Gastrocnemius medialis (tissue), 4 donors: Measurements from ENCODE around the gene EZR. TPM values are rescaled to one million over a fixed set of nuclear protein-coding genes. Genes with fewer than 3 reads are reported as not detected.
"Not testable (repeated sequence)": the region's sequence is repeated elsewhere in the genome, so short reads cannot be mapped to it uniquely, and the experiment has no call there.

ENCODE experiments used
- ATAC-seq, 2 donors: fragments of 150-250 bp; one replicate each; pipeline ENCODE4 v1.9.1; 2016
- DNase-seq, 2 donors: peaks; one replicate each; pipeline ENCODE4 v3.0.0-alpha.2; 2019
- H3K27ac ChIP-seq, 4 donors: fragments of 200-600 bp; sonication (generic); 1 replicate in 1 of 4; 2 replicates in 3 of 4; pipeline ENCODE4 v1.5.1; 2016 to 2018; ENCODE audit warnings: mild to moderate bottlenecking in 2 of 4, moderate library complexity in 1 of 4
- H3K27me3 ChIP-seq, 3 donors: fragments of 200-600 bp; sonication (generic) in 2 of 3; 1 replicate in 1 of 3; 2 replicates in 2 of 3; pipeline versions ENCODE4 v1.5.1 to v1.6.0; 2016 to 2019; ENCODE audit warnings: mild to moderate bottlenecking in 1 of 3, moderate library complexity in 1 of 3
- H3K36me3 ChIP-seq, 2 donors: fragments of 200-600 bp; sonication (generic) in 1 of 2; one replicate each; pipeline ENCODE4 v1.5.1; 2017 to 2018
- H3K4me1 ChIP-seq, 2 donors: fragments of 200-600 bp; sonication (generic) in 1 of 2; one replicate each; pipeline ENCODE4 v1.5.1; 2016 to 2017; ENCODE audit warnings: mild to moderate bottlenecking in 2 of 2
- H3K4me3 ChIP-seq, 4 donors: fragments of 200-600 bp; sonication (generic) in 3 of 4; 1 replicate in 1 of 4; 2 replicates in 3 of 4; pipeline ENCODE4 v1.5.1; 2016 to 2019; ENCODE audit warnings: mild to moderate bottlenecking in 2 of 4
- H3K9me3 ChIP-seq, 3 donors: fragments of 200-600 bp; sonication (generic) in 2 of 3; 1 replicate in 1 of 3; 2 replicates in 2 of 3; pipeline ENCODE4 v1.5.1; 2016 to 2019
- CTCF ChIP-seq, 5 experiments: fragments of 450-650 bp in 3 of 5; fragments of 200-600 bp in 2 of 5; sonication (generic) in 2 of 5; IDR thresholded peaks in 4 of 5; conservative IDR thresholded peaks in 1 of 5; 1 replicate in 4 of 5; 2 replicates in 1 of 5; pipeline ENCODE4 v1.5.1; 2016 to 2019; ENCODE audit warnings: antibody characterized with exemption in 5 of 5, mild to moderate bottlenecking in 3 of 5, moderate library complexity in 3 of 5
- POLR2A ChIP-seq, 2 donors: fragments of 450-650 bp; IDR thresholded peaks; one replicate each; pipeline ENCODE4 v1.6.1; 2017; ENCODE audit warnings: antibody characterized with exemption in 2 of 2, mild to moderate bottlenecking in 2 of 2, moderate library complexity in 2 of 2
- in situ Hi-C, 4 donors: fragments of 200-750 bp; cut with MboI; loops; one replicate each; pipeline versions ENCODE4 v1.15.0 to v1.8.0; 2017; ENCODE audit warnings: low sequenced_read_pairs in 4 of 4
- intact Hi-C: fragments of 100-400 bp; cut with DNase I; formaldehyde crosslinking; loops from one replicate; pipeline ENCODE4 v1.15.1; 2023; ENCODE audit warnings: low total_unique reads
- total RNA-seq, 4 donors: library from RNA; depleted of rRNA; stranded (reverse); fragments of >200 nt; gene quantifications; one replicate each; pipeline versions ENCODE4 v1.1.0 to v1.2.3, GENCODE V29; 2016

EZR gene
- total RNA-seq, 4 donors from 2014 or later = 18.1 to 54.1 (median 33.6) TPM

DNA sequence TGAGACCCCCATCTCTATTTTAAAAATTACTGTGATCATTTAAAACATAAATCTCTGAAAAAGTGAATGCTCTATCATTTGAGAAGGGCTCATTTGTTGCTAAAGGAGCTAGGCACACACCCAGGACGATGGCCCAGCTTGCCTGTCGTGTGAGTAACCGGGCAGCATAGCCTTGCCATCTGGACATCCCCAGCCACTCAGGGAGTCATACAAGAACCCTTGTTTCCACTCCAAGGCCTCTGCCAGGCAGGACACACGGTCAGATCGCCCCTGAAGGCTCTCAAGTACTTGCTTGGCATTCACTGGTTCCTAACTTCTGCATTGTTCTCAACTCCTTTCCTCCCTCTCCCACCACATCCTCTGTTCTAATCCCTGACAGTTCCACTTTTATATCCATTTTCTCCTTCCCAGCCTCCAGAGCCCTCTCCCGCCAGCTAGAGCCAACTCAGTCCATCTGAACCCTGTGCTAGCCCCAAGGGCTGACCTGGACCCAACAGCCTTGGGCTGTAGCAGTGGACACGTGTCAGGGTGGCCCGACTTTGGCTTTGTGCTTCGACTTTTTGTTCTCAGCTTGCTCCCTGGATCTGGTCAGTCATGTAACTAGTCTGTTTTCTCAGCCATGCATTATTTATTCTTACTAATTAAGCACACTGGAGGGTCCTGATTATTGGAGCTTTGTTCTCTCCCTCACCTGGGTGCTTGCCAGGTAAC lies 15.7 kb upstream of the EZR start:
- H3K27me3 ChIP-seq = no peaks in the 10 kb centered on the region
- DNase-seq = no peak
- no peaks in the 10 kb centered on the region for H3K36me3 ChIP-seq
- no peak overlapping the region for H3K27ac ChIP-seq
- no peak for ATAC-seq
- no peaks in the 10 kb centered on the region for H3K4me1 ChIP-seq
- TF ChIP-seq POLR2A (IDR thresholded peaks at IDR 0.05) (no peak), CTCF (IDR thresholded peaks at IDR 0.05 in 4 of 5, conservative IDR thresholded peaks at IDR 0.05 in 1 of 5) (no peak)
- H3K4me3 ChIP-seq = no peak overlapping the region
- intact Hi-C loops = no loop called here
- in situ Hi-C loops = no loop called here
- H3K9me3 ChIP-seq = no peaks in the 10 kb centered on the region

GRCh38 chr6:158832807-158833206 lies 13.6 kb upstream of the EZR start:
- in situ Hi-C loops = not testable (repeated sequence)

GRCh38 chr6:158832026-158832425 lies 12.9 kb upstream of the EZR start:
- H3K27ac ChIP-seq = no peak overlapping the region
- H3K4me3 ChIP-seq = no peak overlapping the region
- ATAC-seq = no peak
- no peaks in the 10 kb centered on the region for H3K27me3 ChIP-seq
- H3K4me1 ChIP-seq = no peaks in the 10 kb centered on the region
- no peaks in the 10 kb centered on the region for H3K9me3 ChIP-seq
- DNase-seq = no peak
- TF ChIP-seq CTCF (IDR thresholded peaks at IDR 0.05 in 4 of 5, conservative IDR thresholded peaks at IDR 0.05 in 1 of 5) (no peak), POLR2A (IDR thresholded peaks at IDR 0.05) (no peak)
- no peaks in the 10 kb centered on the region for H3K36me3 ChIP-seq
- intact Hi-C loops (no loop called here), in situ Hi-C loops (no loop called here)

More at GRCh38 chr6:158832807-158833206, 13.6 kb upstream of the EZR start:
- H3K4me3 ChIP-seq, H3K9me3 ChIP-seq, intact Hi-C loops, H3K27ac ChIP-seq, H3K36me3 ChIP-seq, H3K27me3 ChIP-seq, DNase-seq, ATAC-seq, H3K4me1 ChIP-seq: not testable (repeated sequence)

DNA sequence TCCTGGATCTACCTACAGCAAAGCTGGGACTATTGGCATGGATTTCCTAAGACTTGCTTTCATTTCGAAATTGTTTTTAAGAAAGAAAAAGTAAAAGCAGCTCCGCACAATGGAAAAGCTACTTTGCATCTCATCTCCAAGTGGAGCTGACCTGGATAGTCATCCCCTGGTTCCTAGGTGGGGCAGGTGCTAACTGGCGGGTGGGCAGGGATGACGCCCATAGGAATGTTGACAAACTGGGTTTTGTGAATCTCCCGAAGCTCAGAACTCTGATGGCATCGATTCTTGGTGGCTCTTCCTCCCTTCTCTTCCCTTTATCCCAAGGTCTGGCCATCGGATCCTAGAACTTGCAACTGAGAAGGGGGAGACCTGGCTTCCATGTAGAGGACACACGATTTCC lies 12.4 kb upstream of the EZR start:
- intact Hi-C loops (no loop called here), in situ Hi-C loops (no loop called here)
- ATAC-seq = no peak
- TF ChIP-seq POLR2A (IDR thresholded peaks at IDR 0.05) = no peak
- no peak for TF ChIP-seq CTCF (IDR thresholded peaks at IDR 0.05 in 4 of 5, conservative IDR thresholded peaks at IDR 0.05 in 1 of 5)
- Histone ChIP-seq H3K36me3 (no peaks in the 10 kb centered on the region), H3K4me1 (no peaks in the 10 kb centered on the region), H3K4me3 (no peak overlapping the region), H3K27ac (no peak overlapping the region), H3K9me3 (no peaks in the 10 kb centered on the region), H3K27me3 (no peaks in the 10 kb centered on the region)
- DNase-seq = no peak

- in situ Hi-C loops (no loop called here), intact Hi-C loops (no loop called here)
- Histone ChIP-seq H3K4me3 (no peak overlapping the region), H3K27me3 (no peaks in the 10 kb centered on the region), H3K27ac (no peak overlapping the region), H3K36me3 (no peaks in the 10 kb centered on the region), H3K9me3 (no peaks in the 10 kb centered on the region), H3K4me1 (no peaks in the 10 kb centered on the region)
- ATAC-seq = no peak
- no peak for DNase-seq
- no peak for TF ChIP-seq CTCF (IDR thresholded peaks at IDR 0.05 in 4 of 5, conservative IDR thresholded peaks at IDR 0.05 in 1 of 5)
- TF ChIP-seq POLR2A (IDR thresholded peaks at IDR 0.05) = no peak
These were observed 11.6 kb upstream of the EZR start for GRCh38 chr6:158830736-158831135.
